CD4-positive, CD25-positive, alpha-beta regulatory T cell (primary cell): ENCODE measurements around the gene GFRA1. TPM values are rescaled to one million over a fixed set of nuclear protein-coding genes. Genes with fewer than 3 reads are reported as not detected.

ENCODE experiments used
- ATAC-seq, 2 donors: fragments of 150-1000 bp; cut with Tn5 transposase; one replicate each; pipeline ENCODE4 v1.10.0; 2021; ENCODE audit warnings: low read depth in 2 of 2, moderate number of reproducible peaks in 2 of 2, moderate library complexity in 1 of 2
- DNase-seq, 3 donors: peaks; one replicate each; pipeline versions ENCODE4 v3.0.0 to v3.0.0-alpha.2; 2012 to 2022; ENCODE audit warnings: mixed read lengths in 1 of 3
- H3K27ac ChIP-seq: one replicate; pipeline ENCODE4 v1.7.0; 2013; ENCODE audit warnings: mild to moderate bottlenecking, low read length; ENCODE audit not compliant: insufficient read depth, poor library complexity, severe bottlenecking
- H3K27me3 ChIP-seq: one replicate; pipeline ENCODE4 v1.7.0; 2013; ENCODE audit warnings: low read length; ENCODE audit not compliant: control insufficient read depth, insufficient read depth
- H3K36me3 ChIP-seq: one replicate; pipeline ENCODE4 v1.7.0; 2013; ENCODE audit warnings: mild to moderate bottlenecking, low read length, moderate library complexity; ENCODE audit not compliant: control insufficient read depth, insufficient read depth
- H3K4me1 ChIP-seq: 2 replicates; pipeline ENCODE4 v1.7.0; 2013; ENCODE audit warnings: mild to moderate bottlenecking, low read length; ENCODE audit not compliant: insufficient read depth, control insufficient read depth, poor library complexity, severe bottlenecking
- H3K4me3 ChIP-seq: one replicate; pipeline ENCODE4 v1.7.0; 2013; ENCODE audit warnings: low read depth, mild to moderate bottlenecking, low read length, moderate library complexity
- H3K9me3 ChIP-seq, 2 experiments: 1 replicate in 1 of 2; 2 replicates in 1 of 2; pipeline ENCODE4 v1.7.0; 2013; ENCODE audit warnings: low read length in 2 of 2, mild to moderate bottlenecking in 1 of 2, moderate library complexity in 1 of 2; ENCODE audit not compliant: control insufficient read depth in 2 of 2
- H3K27ac Mint-ChIP-seq, 3 donors: one replicate each; pipeline ENCODE4 v1.8.0; 2020 to 2022; ENCODE audit warnings: mild to moderate bottlenecking in 3 of 3, mixed read lengths in 3 of 3, moderate library complexity in 2 of 3
- H3K27me3 Mint-ChIP-seq: one replicate; pipeline ENCODE4 v1.8.0; 2022; ENCODE audit warnings: mild to moderate bottlenecking, mixed read lengths
- H3K36me3 Mint-ChIP-seq: one replicate; pipeline ENCODE4 v1.8.0; 2020; ENCODE audit warnings: mixed read lengths
- H3K4me1 Mint-ChIP-seq, 4 donors: one replicate each; pipeline ENCODE4 v1.8.0; 2020 to 2022; ENCODE audit warnings: mixed read lengths in 4 of 4, mild to moderate bottlenecking in 1 of 4
- H3K4me3 Mint-ChIP-seq, 4 donors: one replicate each; pipeline ENCODE4 v1.8.0; 2020 to 2022; ENCODE audit warnings: mild to moderate bottlenecking in 4 of 4, mixed read lengths in 4 of 4, moderate library complexity in 3 of 4
- H3K9me3 Mint-ChIP-seq, 7 donors: one replicate each; pipeline ENCODE4 v1.8.0; 2020 to 2022; ENCODE audit warnings: mixed read lengths in 7 of 7, mild to moderate bottlenecking in 3 of 7, moderate library complexity in 2 of 7
- polyA plus RNA-seq, 4 donors: library from polyadenylated mRNA; unstranded; fragments of 300-500 nt; fragmentation: Illumina TruSeq; gene quantifications; one replicate each; pipeline ENCODE4 v1.2.3, GENCODE V29; 2021
- total RNA-seq: library from RNA; stranded (reverse); gene quantifications from one replicate; pipeline ENCODE4 v1.2.3, GENCODE V29; 2022

GFRA1 gene
- total RNA-seq (not detected), polyA plus RNA-seq (not detected)

- H3K9me3 ChIP-seq: no peaks in the 10 kb centered on the region
- peak within 1 kb of the TSS in 3 of 4 donors; percentile 35 to 47 (median 36) for H3K4me3 Mint-ChIP-seq
- no peak for DNase-seq
- H3K27me3 ChIP-seq: peaks cover 26% of the 10 kb centered on the region
- H3K27me3 Mint-ChIP-seq: peaks cover 60% of the 10 kb centered on the region
- H3K4me1 ChIP-seq: no peaks in the 10 kb centered on the region
- H3K9me3 Mint-ChIP-seq: peaks cover 0 to 13% (median 3%) of the 10 kb centered on the region in 7 donors
- no peaks in the 10 kb centered on the region for H3K36me3 Mint-ChIP-seq
- no peak within 1 kb of the TSS for H3K27ac ChIP-seq
- H3K27ac Mint-ChIP-seq: no peak within 1 kb of the TSS
- H3K4me1 Mint-ChIP-seq: peaks cover 0 to 7% (median 1%) of the 10 kb centered on the region in 4 donors
- no peaks in the 10 kb centered on the region for H3K36me3 ChIP-seq
- no peak for ATAC-seq
- H3K4me3 ChIP-seq: no peak within 1 kb of the TSS
Measured at GRCh38 chr10:116272440-116273283, at the start of gene GFRA1. TSS of gene GFRA1 (minus strand) at chr10:116273206. CDS start at chr10:116272029, 1,177 bp downstream.

- H3K9me3 Mint-ChIP-seq: peaks cover 0 to 6% (median 0%) of the 10 kb centered on the region in 7 donors
- Histone ChIP-seq H3K4me1 (no peaks in the 10 kb centered on the region), H3K4me3 (no peak overlapping the region), H3K27ac (no peak overlapping the region), H3K27me3 (no peaks in the 10 kb centered on the region), H3K9me3 (no peaks in the 10 kb centered on the region), H3K36me3 (no peaks in the 10 kb centered on the region)
- H3K27me3 Mint-ChIP-seq: no peaks in the 10 kb centered on the region
- H3K4me1 Mint-ChIP-seq: no peaks in the 10 kb centered on the region
- DNase-seq (no peak), ATAC-seq (no peak)
- H3K4me3 Mint-ChIP-seq: no peak overlapping the region
- H3K27ac Mint-ChIP-seq: no peak overlapping the region
- H3K36me3 Mint-ChIP-seq: no peaks in the 10 kb centered on the region
Measured at GRCh38 chr10:116316503-116316902, 43.5 kb upstream of the GFRA1 start.

GRCh38 chr10:116312548-116312947 is 39.5 kb upstream of the GFRA1 start:
- no peaks in the 10 kb centered on the region for H3K27me3 ChIP-seq
- H3K36me3 Mint-ChIP-seq: no peaks in the 10 kb centered on the region
- no peaks in the 10 kb centered on the region for H3K27me3 Mint-ChIP-seq
- no peak overlapping the region for H3K27ac ChIP-seq
- H3K27ac Mint-ChIP-seq: no peak overlapping the region
- DNase-seq (no peak), ATAC-seq (no peak)
- H3K4me3 ChIP-seq: no peak overlapping the region
- peaks cover 0 to 6% (median 0%) of the 10 kb centered on the region in 7 donors for H3K9me3 Mint-ChIP-seq
- H3K36me3 ChIP-seq: no peaks in the 10 kb centered on the region
- H3K9me3 ChIP-seq: no peaks in the 10 kb centered on the region
- H3K4me1 ChIP-seq: no peaks in the 10 kb centered on the region
- H3K4me3 Mint-ChIP-seq: no peak overlapping the region
- no peaks in the 10 kb centered on the region for H3K4me1 Mint-ChIP-seq

GRCh38 chr10:116311706-116312490 is 38.9 kb upstream of the GFRA1 start:
- Mint-ChIP-seq H3K27me3 (no peaks in the 10 kb centered on the region), H3K27ac (no peak overlapping the region), H3K36me3 (no peaks in the 10 kb centered on the region), H3K4me3 (no peak overlapping the region), H3K9me3 (peaks cover 0 to 6% (median 0%) of the 10 kb centered on the region in 7 donors), H3K4me1 (no peaks in the 10 kb centered on the region)
- DNase-seq: no peak
- H3K4me1 ChIP-seq: no peaks in the 10 kb centered on the region
- no peaks in the 10 kb centered on the region for H3K36me3 ChIP-seq
- no peaks in the 10 kb centered on the region for H3K9me3 ChIP-seq
- H3K27me3 ChIP-seq: no peaks in the 10 kb centered on the region
- no peak overlapping the region for H3K27ac ChIP-seq
- no peak overlapping the region for H3K4me3 ChIP-seq
- ATAC-seq: no peak

GRCh38 chr10:116311016-116311415 is 38.0 kb upstream of the GFRA1 start:
- peaks cover 0 to 6% (median 0%) of the 10 kb centered on the region in 7 donors for H3K9me3 Mint-ChIP-seq
- H3K27me3 Mint-ChIP-seq: no peaks in the 10 kb centered on the region
- no peaks in the 10 kb centered on the region for H3K27me3 ChIP-seq
- H3K4me1 ChIP-seq: no peaks in the 10 kb centered on the region
- no peak overlapping the region for H3K27ac Mint-ChIP-seq
- no peak overlapping the region for H3K27ac ChIP-seq
- no peak for DNase-seq
- H3K4me1 Mint-ChIP-seq: no peaks in the 10 kb centered on the region
- H3K36me3 ChIP-seq: no peaks in the 10 kb centered on the region
- ATAC-seq: no peak
- H3K4me3 Mint-ChIP-seq: no peak overlapping the region
- H3K36me3 Mint-ChIP-seq: no peaks in the 10 kb centered on the region
- no peaks in the 10 kb centered on the region for H3K9me3 ChIP-seq
- H3K4me3 ChIP-seq: no peak overlapping the region

- H3K27ac ChIP-seq: no peak overlapping the region
- DNase-seq (no peak), ATAC-seq (no peak)
- Mint-ChIP-seq H3K4me3 (no peak overlapping the region), H3K36me3 (no peaks in the 10 kb centered on the region), H3K9me3 (peaks cover 0 to 4% (median 0%) of the 10 kb centered on the region in 7 donors), H3K27ac (no peak overlapping the region), H3K27me3 (no peaks in the 10 kb centered on the region), H3K4me1 (no peaks in the 10 kb centered on the region)
- no peaks in the 10 kb centered on the region for H3K4me1 ChIP-seq
- no peaks in the 10 kb centered on the region for H3K27me3 ChIP-seq
- no peaks in the 10 kb centered on the region for H3K9me3 ChIP-seq
- H3K4me3 ChIP-seq: no peak overlapping the region
- H3K36me3 ChIP-seq: no peaks in the 10 kb centered on the region
Measured at GRCh38 chr10:116307455-116307854, 34.4 kb upstream of the GFRA1 start.

GRCh38 chr10:116306847-116307246 is 33.8 kb upstream of the GFRA1 start:
- Mint-ChIP-seq H3K9me3 (peaks cover 0 to 5% (median 0%) of the 10 kb centered on the region in 7 donors), H3K27me3 (no peaks in the 10 kb centered on the region), H3K27ac (no peak overlapping the region), H3K36me3 (no peaks in the 10 kb centered on the region), H3K4me3 (no peak overlapping the region), H3K4me1 (no peaks in the 10 kb centered on the region)
- ATAC-seq: no peak
- no peaks in the 10 kb centered on the region for H3K9me3 ChIP-seq
- DNase-seq: no peak
- H3K4me3 ChIP-seq: no peak overlapping the region
- no peak overlapping the region for H3K27ac ChIP-seq
- H3K27me3 ChIP-seq: no peaks in the 10 kb centered on the region
- H3K4me1 ChIP-seq: no peaks in the 10 kb centered on the region
- no peaks in the 10 kb centered on the region for H3K36me3 ChIP-seq
